ENCODE measurements around the gene RPUSD4.

Gene RPUSD4

DNA sequence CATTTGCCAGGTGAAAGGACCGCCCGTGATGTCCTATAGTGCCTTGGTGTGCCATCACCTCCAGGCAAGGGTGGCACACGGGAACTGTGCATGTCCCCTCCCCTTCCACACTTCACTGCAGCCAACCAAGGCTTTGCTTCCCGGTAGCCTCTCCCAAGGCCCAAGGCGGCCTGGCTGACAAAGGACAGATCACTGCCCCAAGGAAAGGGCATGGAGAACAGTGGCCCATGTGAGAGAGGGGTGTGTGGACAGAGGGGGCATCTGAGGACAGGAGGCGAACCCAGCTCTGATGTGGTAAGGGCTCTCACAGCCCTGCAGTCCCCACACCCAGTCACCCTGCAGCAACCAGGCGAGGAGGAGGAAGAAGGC is 50.4 kb downstream of the RPUSD4 start:
- Histone ChIP-seq H3K27ac (no peak overlapping the region), H3K4me3 (no peak overlapping the region)

- Histone ChIP-seq H3K4me3 (no peak overlapping the region), H3K27ac (peak overlapping the region in 1 of 21 experiments; percentile 28)
Measured at GRCh38 chr11:126160345-126161022, 51.0 kb downstream of the RPUSD4 start.

- Histone ChIP-seq H3K4me3 (no peak overlapping the region), H3K27ac (no peak overlapping the region)
Measured at GRCh38 chr11:126159719-126160344, 51.6 kb downstream of the RPUSD4 start.

- H3K4me3 ChIP-seq, result no peak overlapping the region
Measured at GRCh38 chr11:126158054-126158791, 53.2 kb downstream of the RPUSD4 start.

GRCh38 chr11:126157326-126158030 is 54.0 kb downstream of the RPUSD4 start:
- Histone ChIP-seq H3K4me3 (no peak overlapping the region), H3K27ac (peak overlapping the region in 2 of 21 experiments; percentile 40 to 55)

More at GRCh38 chr11:126158054-126158791, 53.2 kb downstream of the RPUSD4 start:
- H3K27ac ChIP-seq, result peak overlapping the region in 2 of 21 experiments; percentile 17 to 40

DNA sequence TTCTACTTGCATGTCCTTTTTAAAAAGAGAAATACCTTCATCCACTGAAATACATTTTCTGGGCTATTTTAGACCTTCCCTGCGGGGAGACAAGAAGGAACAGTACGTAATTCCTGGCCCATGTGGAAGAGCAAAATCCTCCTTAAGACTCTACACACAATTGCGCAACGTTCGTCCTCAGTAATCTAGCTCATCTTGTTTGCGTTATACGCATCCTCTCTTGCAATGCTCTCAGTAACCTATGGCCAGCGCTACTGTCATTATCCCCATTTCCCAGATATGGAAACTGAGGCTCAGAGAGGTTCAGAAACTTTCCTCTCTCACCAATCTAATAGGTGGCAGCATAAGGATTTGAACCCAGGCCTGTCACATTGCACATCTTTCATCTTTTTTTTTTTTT is 54.6 kb downstream of the RPUSD4 start:
- Histone ChIP-seq H3K4me3 (no peak overlapping the region), H3K27ac (peak overlapping the region in 1 of 21 experiments; percentile 40)

DNA sequence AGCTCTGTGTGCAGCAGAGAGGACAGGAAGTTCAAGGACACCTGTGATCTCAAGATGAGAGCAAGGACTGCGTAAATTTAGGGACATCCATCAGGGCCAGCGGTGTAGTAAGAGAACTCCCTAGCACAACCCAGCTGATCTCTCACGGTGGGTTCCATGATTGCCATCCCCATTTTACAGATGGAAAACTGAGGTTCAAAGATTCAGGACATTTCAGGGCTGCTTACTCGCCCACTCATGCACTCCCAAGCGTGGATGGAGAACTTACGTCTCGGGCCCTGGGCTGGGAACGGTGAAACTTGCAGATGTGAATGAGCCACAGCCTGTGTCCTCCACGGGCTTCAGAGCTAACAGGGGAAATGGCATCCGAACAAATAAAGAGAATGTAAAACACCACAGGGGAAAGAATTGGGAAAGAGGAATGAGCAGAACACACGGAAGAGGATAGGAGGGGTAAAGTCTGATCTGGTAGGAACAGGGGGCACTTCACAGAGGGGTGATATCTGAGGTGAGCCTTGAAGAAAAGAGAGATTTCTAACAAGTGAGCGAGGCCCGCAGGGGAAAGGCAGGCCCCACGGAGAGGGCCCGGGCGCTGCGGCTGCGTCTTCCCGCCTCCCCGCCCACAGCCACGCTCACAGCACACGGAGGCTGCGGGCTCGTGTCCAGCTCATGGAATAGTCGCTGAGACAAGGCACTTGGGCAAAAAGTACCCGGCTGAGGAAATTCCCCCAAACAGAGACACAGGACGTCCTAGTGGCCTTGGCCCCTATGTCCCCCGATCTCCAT is 55.9 kb downstream of the RPUSD4 start:
- Histone ChIP-seq H3K27ac (peak overlapping the region in 1 of 21 experiments; percentile 12), H3K4me3 (no peak overlapping the region)

DNA sequence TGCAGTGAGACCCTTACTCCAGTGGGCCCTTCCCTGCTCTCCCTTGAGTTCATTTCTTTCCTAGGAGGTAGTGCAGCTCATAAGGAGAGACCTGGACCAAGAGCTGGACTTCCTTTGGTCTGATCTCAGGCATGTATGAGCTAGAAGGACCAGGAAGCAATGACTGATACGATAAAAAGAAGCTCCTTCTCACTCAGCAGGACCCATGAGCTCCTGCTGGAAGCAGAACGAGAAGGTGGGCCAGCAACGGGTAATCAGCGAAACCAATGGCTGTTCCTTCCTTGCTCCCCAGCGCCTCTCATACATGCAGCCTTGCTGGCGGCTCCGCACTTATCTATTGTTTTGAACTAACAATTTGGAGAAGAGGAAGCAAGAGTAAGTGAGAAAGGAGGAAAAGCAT is 56.8 kb downstream of the RPUSD4 start:
- peak overlapping the region in 6 of 21 experiments; percentile 12 to 81 (median 58) for H3K27ac ChIP-seq
- no peak overlapping the region for H3K4me3 ChIP-seq

DNA sequence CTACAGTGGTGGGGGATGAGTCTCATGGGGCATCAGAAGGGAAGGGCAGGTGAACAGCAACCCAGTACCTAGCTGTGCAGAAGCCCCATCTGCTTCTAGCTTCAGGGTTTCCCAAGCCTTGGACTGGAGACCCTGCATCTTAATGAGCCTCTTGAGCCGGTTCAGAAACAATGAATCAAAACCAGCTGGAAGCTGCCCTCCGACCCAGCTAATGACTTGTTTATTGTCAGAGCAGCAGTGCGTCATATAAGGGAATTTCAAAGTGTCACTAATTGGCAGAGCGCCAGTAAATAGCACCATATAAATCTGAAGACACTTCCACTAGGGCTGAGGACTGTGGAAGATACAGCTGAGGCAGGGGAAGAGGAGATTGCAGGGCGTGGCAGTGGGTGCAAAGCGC is 57.5 kb downstream of the RPUSD4 start:
- Histone ChIP-seq H3K4me3 (no peak overlapping the region), H3K27ac (peak overlapping the region in 11 of 21 experiments; percentile 15 to 81 (median 55))

DNA sequence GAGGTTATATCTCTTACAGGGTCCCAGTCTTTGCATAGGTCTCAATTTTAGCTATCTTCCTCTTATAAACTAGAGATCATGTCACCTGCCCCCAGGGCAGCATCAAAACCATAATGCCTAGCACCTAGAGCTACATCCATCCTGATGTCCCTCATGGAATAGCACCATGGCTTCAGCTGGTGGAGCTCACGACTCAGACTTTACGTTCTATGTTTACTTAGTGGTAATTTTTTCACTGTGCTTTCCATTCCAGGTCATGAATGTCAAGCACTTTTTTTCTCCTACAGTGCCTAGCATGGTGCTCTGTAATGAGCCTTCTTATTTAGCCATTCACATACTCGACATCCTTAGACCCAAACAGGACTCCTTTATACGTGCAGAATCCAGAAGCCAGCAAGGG is 58.4 kb downstream of the RPUSD4 start:
- H3K27ac ChIP-seq, result peak overlapping the region in 13 of 21 experiments; percentile 9 to 81 (median 45)
- no peak overlapping the region for H3K4me3 ChIP-seq

DNA sequence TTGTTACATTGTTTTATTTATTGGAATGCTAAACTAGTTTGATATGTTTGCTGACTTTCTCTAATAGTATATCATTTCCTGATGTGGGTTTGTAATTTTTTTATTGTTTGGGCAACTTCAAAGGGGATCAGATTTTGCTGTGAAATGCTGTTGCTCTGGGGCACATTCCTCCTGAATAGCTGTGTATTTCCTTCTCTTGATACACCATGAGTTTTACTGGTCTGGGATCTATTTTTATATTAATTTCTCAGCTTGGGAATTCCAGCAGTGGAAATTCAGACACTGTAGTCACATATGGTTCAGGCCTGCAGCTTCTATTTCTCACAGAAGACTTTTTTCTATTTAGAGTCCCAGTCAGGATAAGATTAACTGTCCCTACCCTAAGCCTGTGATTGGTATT is 58.9 kb downstream of the RPUSD4 start:
- Histone ChIP-seq H3K4me3 (no peak overlapping the region), H3K27ac (peak overlapping the region in 6 of 21 experiments; percentile 42 to 81 (median 48))

DNA sequence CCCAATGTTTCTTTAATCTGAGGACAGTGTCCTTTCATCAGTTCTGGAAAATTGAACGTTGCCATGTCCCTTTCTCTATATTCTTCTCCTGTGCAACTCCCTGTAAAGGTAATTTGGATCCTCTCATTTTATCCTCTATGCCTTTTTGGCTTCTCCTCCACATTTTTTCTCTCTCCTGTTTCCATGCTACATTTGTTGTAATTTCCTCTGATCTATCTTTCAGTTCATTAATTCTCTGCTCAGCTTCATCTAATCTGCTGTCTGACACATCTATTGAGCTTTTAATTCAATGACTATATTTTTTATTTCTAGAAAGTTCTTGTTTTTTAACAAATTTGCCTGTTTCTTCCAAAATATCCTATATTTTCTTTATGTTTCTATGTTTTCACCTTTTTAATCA is 59.3 kb downstream of the RPUSD4 start:
- no peak overlapping the region for H3K4me3 ChIP-seq
- H3K27ac ChIP-seq, result no peak overlapping the region
